ENCODE data around the gene AKIP1.

AKIP1 gene

GRCh38 chr11:8961401-8961800 lies 50.4 kb downstream of the AKIP1 start:
- no peak for DNase-seq (ENCODE audit: low spot score)

- no peak for DNase-seq (ENCODE audit: low spot score)
Measured at GRCh38 chr11:8962841-8963240, 51.9 kb downstream of the AKIP1 start.

- peak; percentile 62 for DNase-seq (ENCODE audit: low spot score)
Measured at GRCh38 chr11:8963569-8964323, 52.8 kb downstream of the AKIP1 start.

- peak; percentile 92 for DNase-seq (ENCODE audit: low spot score)
Measured at GRCh38 chr11:8964324-8965320, 53.6 kb downstream of the AKIP1 start, which contains the start of gene TMEM9B. TSS of gene TMEM9B (minus strand) at chr11:8964442. CDS start at chr11:8964313, 129 bp downstream.

- DNase-seq (ENCODE audit: low spot score): no peak
Measured at GRCh38 chr11:8967184-8967583, 56.2 kb downstream of the AKIP1 start.
